ENCODE measurements around the gene ZNF738.

DNA sequence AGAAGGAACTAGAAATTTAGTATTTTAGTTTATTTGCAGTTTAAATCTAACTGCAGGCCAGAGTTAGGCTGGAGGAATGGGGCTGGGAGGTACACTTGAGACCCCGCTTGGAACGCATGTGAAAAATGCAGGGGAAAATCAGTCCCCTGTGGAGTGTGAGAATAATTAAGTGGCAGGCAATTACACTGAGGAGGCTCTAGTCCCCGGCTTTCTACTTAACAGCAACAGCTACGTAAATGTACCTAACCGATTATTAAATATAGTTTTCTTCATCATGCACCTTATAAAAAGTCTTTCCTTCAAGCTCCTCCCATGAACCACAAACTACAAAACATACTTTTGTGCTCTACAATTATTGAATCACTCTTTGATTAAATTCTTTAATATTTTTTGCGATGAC, 30.4 kb upstream of the ZNF738 start:
- TF ChIP-seq, protein P1, sequence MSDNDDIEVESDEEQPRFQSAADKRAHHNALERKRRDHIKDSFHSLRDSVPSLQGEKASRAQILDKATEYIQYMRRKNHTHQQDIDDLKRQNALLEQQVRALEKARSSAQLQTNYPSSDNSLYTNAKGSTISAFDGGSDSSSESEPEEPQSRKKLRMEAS (IDR thresholded peaks at IDR 0.05) = no peak
- TF ChIP-seq YY1 (IDR thresholded peaks at IDR 0.05; ENCODE audit: low read depth) = no peak

Measured in Ishikawa (cell line).